Thyroid gland (tissue), 4 donors: ENCODE results near the gene OSBPL6. TPM values are rescaled to one million over a fixed set of nuclear protein-coding genes. Genes with fewer than 3 reads are reported as not detected.
A peak's percentile ranks its signal among the peaks of the same experiment; 100 is the strongest.

Experiments used
- DNase-seq, 2 donors: peaks; one replicate each; pipeline ENCODE4 v3.0.0-alpha.2; 2019
- H3K27ac ChIP-seq, 3 donors: fragments of 200-600 bp; sonication (generic); 1 replicate in 2 of 3; 2 replicates in 1 of 3; pipeline ENCODE4 v1.5.1; 2016 to 2019; ENCODE audit warnings: mild to moderate bottlenecking in 1 of 3, moderate library complexity in 1 of 3
- H3K27me3 ChIP-seq: fragments of 200-600 bp; sonication (generic); one replicate; pipeline ENCODE4 v1.5.1; 2019
- H3K36me3 ChIP-seq, 2 donors: fragments of 200-600 bp; sonication (generic); one replicate each; pipeline ENCODE4 v1.5.1; 2016 to 2019
- H3K4me1 ChIP-seq, 2 donors: fragments of 200-600 bp; sonication (generic); one replicate each; pipeline ENCODE4 v1.5.1; 2017 to 2019
- H3K4me3 ChIP-seq, 3 donors: fragments of 200-600 bp; sonication (generic); replicated peaks in 1 of 3; 1 replicate in 2 of 3; 2 replicates in 1 of 3; pipeline ENCODE4 v1.5.1; 2016; ENCODE audit warnings: mild to moderate bottlenecking in 1 of 3
- H3K9me3 ChIP-seq: fragments of 200-600 bp; sonication (generic); one replicate; pipeline ENCODE4 v1.5.1; 2017
- CTCF ChIP-seq, 6 experiments: fragments of 200-600 bp in 3 of 6; fragments of 450-650 bp in 3 of 6; sonication (generic) in 3 of 6; IDR thresholded peaks; one replicate each; pipeline ENCODE4 v1.5.1; 2016 to 2019; ENCODE audit warnings: antibody characterized with exemption in 6 of 6, mild to moderate bottlenecking in 2 of 6, inconsistent platforms in 1 of 6, moderate library complexity in 1 of 6
- POLR2A ChIP-seq, 2 donors: fragments of 450-650 bp; IDR thresholded peaks; one replicate each; pipeline ENCODE4 v1.6.1; 2017; ENCODE audit warnings: antibody characterized with exemption in 2 of 2, mild to moderate bottlenecking in 2 of 2, moderate library complexity in 1 of 2
- WGBS, 2 donors: methylation state at CpG; one replicate each; pipeline ENCODE4 v1.1.5; 2017; 5-methylcytosine and 5-hydroxymethylcytosine counted together
- intact Hi-C: fragments of 100-400 bp; cut with DNase I; formaldehyde crosslinking; loops from one replicate; pipeline ENCODE4 v1.15.1; 2023
- total RNA-seq, 4 donors: library from RNA; depleted of rRNA; stranded (reverse); fragments of >200 nt; gene quantifications; one replicate each; pipeline ENCODE4 v1.2.3, GENCODE V29; 2016

OSBPL6 gene
- total RNA-seq, 4 donors from 2014 or later, result 2.1 to 5.3 (median 3.2) TPM

- no peak overlapping the region for H3K4me3 ChIP-seq
- TF ChIP-seq POLR2A (IDR thresholded peaks at IDR 0.05) (no peak), CTCF (IDR thresholded peaks at IDR 0.05) (no peak)
- DNase-seq, result peak; percentile 7 to 13
- H3K4me1 ChIP-seq, result no peaks in the 10 kb centered on the region
- H3K27me3 ChIP-seq, result no peaks in the 10 kb centered on the region
- no peak overlapping the region for H3K27ac ChIP-seq
- intact Hi-C loops, result no loop called here
- H3K36me3 ChIP-seq, result no peaks in the 10 kb centered on the region
- H3K9me3 ChIP-seq, result no peaks in the 10 kb centered on the region
- 84 to 86% methylated on average over 3 of the region's 3 CpGs for WGBS, 2 donors
Measured at GRCh38 chr2:178392215-178392614, 197.9 kb downstream of the OSBPL6 start.

- Histone ChIP-seq H3K9me3 (no peaks in the 10 kb centered on the region), H3K27ac (no peak overlapping the region), H3K4me3 (no peak overlapping the region), H3K4me1 (no peaks in the 10 kb centered on the region), H3K36me3 (no peaks in the 10 kb centered on the region), H3K27me3 (no peaks in the 10 kb centered on the region)
- no peak for DNase-seq
- TF ChIP-seq CTCF (IDR thresholded peaks at IDR 0.05), result no peak
- no peak for TF ChIP-seq POLR2A (IDR thresholded peaks at IDR 0.05)
- intact Hi-C loops, result no loop called here
Measured at GRCh38 chr2:178394859-178395258, 200.5 kb downstream of the OSBPL6 start.

- no peak for TF ChIP-seq CTCF (IDR thresholded peaks at IDR 0.05)
- no peak for TF ChIP-seq POLR2A (IDR thresholded peaks at IDR 0.05)
Measured at GRCh38 chr2:178395295-178395694, 201.0 kb downstream of the OSBPL6 start.

GRCh38 chr2:178395941-178396570 is 201.7 kb downstream of the OSBPL6 start:
- no peak overlapping the region for H3K4me3 ChIP-seq
- intact Hi-C loops, result no loop called here
- H3K4me1 ChIP-seq, result no peaks in the 10 kb centered on the region
- no peaks in the 10 kb centered on the region for H3K27me3 ChIP-seq
- H3K36me3 ChIP-seq, result no peaks in the 10 kb centered on the region
- DNase-seq, result no peak
- TF ChIP-seq CTCF (IDR thresholded peaks at IDR 0.05) (no peak), POLR2A (IDR thresholded peaks at IDR 0.05) (no peak)
- no peaks in the 10 kb centered on the region for H3K9me3 ChIP-seq
- WGBS, 2 donors, result 91 to 92% methylated on average over 8 of the region's 8 CpGs
- H3K27ac ChIP-seq, result no peak overlapping the region

More at GRCh38 chr2:178395295-178395694, 201.0 kb downstream of the OSBPL6 start:
- WGBS, 2 donors, result 89 to 96% methylated on average over 2 of the region's 2 CpGs
- Histone ChIP-seq H3K4me3 (no peak overlapping the region), H3K4me1 (no peaks in the 10 kb centered on the region), H3K27me3 (no peaks in the 10 kb centered on the region), H3K36me3 (no peaks in the 10 kb centered on the region), H3K9me3 (no peaks in the 10 kb centered on the region), H3K27ac (no peak overlapping the region)
- intact Hi-C loops, result no loop called here
- no peak for DNase-seq

- 14 to 15% methylated on average over 7 of the region's 7 CpGs for WGBS, 2 donors
- TF ChIP-seq POLR2A (IDR thresholded peaks at IDR 0.05) (no peak), CTCF (IDR thresholded peaks at IDR 0.05) (peak in 5 of 6 experiments; percentile 9 to 65 (median 55))
- intact Hi-C loops, result no loop called here
Measured at GRCh38 chr2:178397002-178397605, 202.8 kb downstream of the OSBPL6 start.

More at GRCh38 chr2:178397002-178397605, 202.8 kb downstream of the OSBPL6 start:
- Histone ChIP-seq H3K27me3 (no peaks in the 10 kb centered on the region), H3K4me3 (no peak overlapping the region), H3K9me3 (no peaks in the 10 kb centered on the region), H3K27ac (no peak overlapping the region), H3K36me3 (no peaks in the 10 kb centered on the region), H3K4me1 (no peaks in the 10 kb centered on the region)
- DNase-seq, result no peak
